NCI-H345 (cell line): ENCODE measurements around the gene GDI2.

Experiments used
- DNase-seq: peaks from one replicate; lab custom pipeline; 2025; lab: John Stamatoyannopoulos, UW

Gene GDI2

GRCh38 chr10:5741276-5741675 is 72.0 kb downstream of the GDI2 start:
- DNase-seq = no peak

- DNase-seq = no peak
These were observed 74.8 kb downstream of the GDI2 start for GRCh38 chr10:5738427-5738826.

GRCh38 chr10:5737352-5737751 is 75.9 kb downstream of the GDI2 start:
- DNase-seq = no peak

GRCh38 chr10:5736591-5736990 is 76.6 kb downstream of the GDI2 start:
- no peak for DNase-seq

GRCh38 chr10:5735119-5735518 is 78.1 kb downstream of the GDI2 start:
- DNase-seq = no peak

GRCh38 chr10:5732141-5732540 is 81.1 kb downstream of the GDI2 start:
- DNase-seq = no peak

GRCh38 chr10:5731559-5731958 is 81.7 kb downstream of the GDI2 start:
- DNase-seq = no peak

- no peak for DNase-seq
These were observed 82.5 kb downstream of the GDI2 start for GRCh38 chr10:5730766-5731165.

GRCh38 chr10:5723692-5724091 is 89.5 kb downstream of the GDI2 start:
- DNase-seq = no peak

GRCh38 chr10:5720182-5720581 is 93.1 kb downstream of the GDI2 start:
- DNase-seq = no peak

- DNase-seq = no peak
These were observed 93.7 kb downstream of the GDI2 start for GRCh38 chr10:5719546-5719945.
